Thoracic aorta (tissue), 2 donors: ENCODE measurements around the gene BICC1. TPM values are rescaled to one million over a fixed set of nuclear protein-coding genes. Genes with fewer than 3 reads are reported as not detected.
A peak's percentile ranks its signal among the peaks of the same experiment; 100 is the strongest.

Experiments
- ATAC-seq: fragments of 150-250 bp; one replicate; pipeline ENCODE4 v1.8.0; 2017; ENCODE audit warnings: low read depth; ENCODE audit not compliant: insufficient number of reproducible peaks, low FRiP score
- DNase-seq: peaks from one replicate; pipeline ENCODE4 v3.0.0-alpha.2; 2020; ENCODE audit warnings: low spot score
- H3K27ac ChIP-seq, 2 donors: fragments of 200-600 bp; sonication (generic); 1 replicate in 1 of 2; 2 replicates in 1 of 2; pipeline ENCODE4 v1.5.1; 2016; ENCODE audit warnings: mild to moderate bottlenecking in 2 of 2, moderate library complexity in 2 of 2
- H3K27me3 ChIP-seq: fragments of 200-600 bp; sonication (generic); replicated peaks from 2 replicates; pipeline ENCODE4 v1.6.0; 2016; ENCODE audit warnings: mild to moderate bottlenecking; ENCODE audit not compliant: insufficient read depth
- H3K36me3 ChIP-seq: fragments of 200-600 bp; sonication (generic); one replicate; pipeline ENCODE4 v1.5.1; 2016
- H3K4me1 ChIP-seq, 2 donors: fragments of 200-600 bp; sonication (generic); 1 replicate in 1 of 2; 2 replicates in 1 of 2; pipeline versions ENCODE4 v1.5.1 to v1.6.0; 2016; ENCODE audit warnings: low read depth in 2 of 2, mild to moderate bottlenecking in 1 of 2; ENCODE audit not compliant: control insufficient read depth in 1 of 2
- H3K4me3 ChIP-seq: fragments of 200-600 bp; sonication (generic); 2 replicates; pipeline ENCODE4 v1.5.1; 2016; ENCODE audit warnings: mild to moderate bottlenecking
- H3K9me3 ChIP-seq: fragments of 200-600 bp; sonication (generic); 2 replicates; pipeline ENCODE4 v1.5.1; 2016
- CTCF ChIP-seq: fragments of 200-600 bp; sonication (generic); IDR thresholded peaks from one replicate; pipeline ENCODE4 v1.5.1; 2019; ENCODE audit warnings: antibody characterized with exemption
- total RNA-seq, 2 donors: library from RNA; depleted of rRNA; stranded (reverse); fragments of >200 nt; gene quantifications; one replicate each; pipeline versions ENCODE4 v1.1.0 to v1.2.3, GENCODE V29; 2016

The BICC1 gene
- total RNA-seq, 2 donors from 2014 or later: 20.4 to 28.1 TPM

GRCh38 chr10:58586282-58587245 lies 73.9 kb downstream of the BICC1 start:
- ATAC-seq (no peak), DNase-seq (no peak)
- TF ChIP-seq CTCF: no peak
- Histone ChIP-seq H3K4me1 (peaks cover 7 to 16% of the 10 kb centered on the region in 2 donors), H3K27ac (no peak overlapping the region), H3K4me3 (no peak overlapping the region), H3K27me3 (no peaks in the 10 kb centered on the region), H3K9me3 (no peaks in the 10 kb centered on the region), H3K36me3 (no peaks in the 10 kb centered on the region)

- no peaks in the 10 kb centered on the region for H3K27me3 ChIP-seq
- no peak overlapping the region for H3K27ac ChIP-seq
- ATAC-seq (no peak), DNase-seq (no peak)
- H3K9me3 ChIP-seq: no peaks in the 10 kb centered on the region
- H3K4me3 ChIP-seq: no peak overlapping the region
- H3K4me1 ChIP-seq: peaks cover 7 to 16% of the 10 kb centered on the region in 2 donors
- no peak for TF ChIP-seq CTCF
- H3K36me3 ChIP-seq: no peaks in the 10 kb centered on the region
These were observed 75.0 kb downstream of the BICC1 start for GRCh38 chr10:58587676-58588075.

DNA sequence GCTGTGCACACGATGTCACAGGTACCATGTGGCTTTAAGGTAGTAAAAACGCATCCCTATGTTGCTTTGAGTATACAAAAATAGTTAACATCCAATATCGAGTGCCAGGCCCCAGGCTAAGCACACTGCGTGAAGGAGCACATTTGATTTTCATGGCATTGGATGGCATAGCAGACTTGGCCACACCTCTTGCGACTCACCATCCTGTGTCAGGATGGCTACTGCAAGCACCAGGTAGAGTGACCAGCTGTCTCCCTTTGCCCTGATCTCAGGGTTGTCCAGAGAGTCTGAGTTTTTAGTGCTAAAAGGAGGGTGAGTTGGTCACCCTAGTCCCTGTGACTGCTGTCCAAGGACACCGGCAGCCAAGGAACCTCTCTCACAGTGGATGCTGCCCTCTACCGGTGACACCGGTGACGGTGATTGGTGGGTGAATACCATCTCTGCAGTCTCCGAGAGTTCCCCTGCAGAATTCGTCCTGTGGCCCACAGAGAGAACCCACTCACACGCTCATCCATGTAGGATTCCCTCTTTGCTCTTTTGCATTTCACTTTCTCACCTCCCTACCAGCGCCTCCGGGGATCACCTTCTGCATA lies 76.1 kb downstream of the BICC1 start:
- no peak for TF ChIP-seq CTCF
- Histone ChIP-seq H3K4me3 (no peak overlapping the region), H3K36me3 (no peaks in the 10 kb centered on the region), H3K9me3 (no peaks in the 10 kb centered on the region), H3K27me3 (no peaks in the 10 kb centered on the region), H3K27ac (no peak overlapping the region), H3K4me1 (peaks cover 7 to 16% of the 10 kb centered on the region in 2 donors)
- DNase-seq (no peak), ATAC-seq (no peak)

DNA sequence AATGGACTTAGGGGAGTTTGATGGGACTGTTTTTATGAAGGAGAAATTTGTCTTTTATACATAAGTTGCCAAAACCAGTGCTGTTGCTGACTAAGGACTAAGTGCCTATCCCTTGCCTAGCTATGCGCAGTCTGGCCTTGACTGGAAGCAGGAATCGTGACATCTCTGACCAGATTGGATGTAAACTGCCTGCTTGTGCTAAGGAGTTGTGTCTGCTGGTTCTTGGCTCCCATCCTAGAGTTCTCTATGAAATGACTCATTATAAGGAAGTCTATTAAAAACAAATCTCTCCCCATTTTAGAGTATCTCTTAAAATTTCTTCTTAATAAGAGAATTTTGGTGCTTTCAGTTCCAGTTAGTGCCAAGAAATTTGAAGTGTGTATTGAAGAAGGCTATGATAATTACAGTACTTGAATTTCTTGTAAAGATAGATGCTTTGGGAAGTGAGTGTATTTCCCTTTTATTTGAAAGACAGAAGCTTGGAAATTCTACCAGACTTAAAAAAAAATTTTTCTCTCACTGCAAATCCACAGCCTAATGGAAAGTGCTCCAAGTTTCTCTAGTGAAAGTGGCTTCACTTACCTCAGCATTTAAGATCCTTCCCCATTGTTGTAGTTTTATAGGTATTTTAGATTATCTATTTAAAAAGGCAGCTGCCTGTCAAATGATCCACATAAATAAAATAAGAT lies 77.6 kb downstream of the BICC1 start:
- H3K4me1 ChIP-seq: peaks cover 7 to 16% of the 10 kb centered on the region in 2 donors
- no peak for DNase-seq
- H3K36me3 ChIP-seq: no peaks in the 10 kb centered on the region
- peak; percentile 64 for ATAC-seq
- no peaks in the 10 kb centered on the region for H3K9me3 ChIP-seq
- H3K4me3 ChIP-seq: peak overlapping the region; percentile 5
- H3K27me3 ChIP-seq: no peaks in the 10 kb centered on the region
- no peak for TF ChIP-seq CTCF
- peak overlapping the region in 1 of 2 donors; percentile 25 for H3K27ac ChIP-seq

GRCh38 chr10:58590924-58591323 lies 78.3 kb downstream of the BICC1 start:
- H3K36me3 ChIP-seq: no peaks in the 10 kb centered on the region
- DNase-seq: no peak
- TF ChIP-seq CTCF: no peak
- no peak for ATAC-seq
- no peak overlapping the region for H3K4me3 ChIP-seq
- peak overlapping the region in 1 of 2 donors; percentile 25 for H3K27ac ChIP-seq
- peaks cover 7 to 16% of the 10 kb centered on the region in 2 donors for H3K4me1 ChIP-seq
- no peaks in the 10 kb centered on the region for H3K27me3 ChIP-seq
- H3K9me3 ChIP-seq: no peaks in the 10 kb centered on the region
